CD4-positive, alpha-beta T cell treated with Interleukin-6 for 4 hours (primary cell): Measurements from ENCODE around the gene CELF1.
"Not testable (repeated sequence)": the region's sequence is repeated elsewhere in the genome, so short reads cannot be mapped to it uniquely, and the experiment has no call there.

Experiments
- DNase-seq: peaks from one replicate; pipeline ENCODE4 v3.0.0-alpha.2; 2020; ENCODE audit warnings: mixed read lengths

CELF1 gene

DNA sequence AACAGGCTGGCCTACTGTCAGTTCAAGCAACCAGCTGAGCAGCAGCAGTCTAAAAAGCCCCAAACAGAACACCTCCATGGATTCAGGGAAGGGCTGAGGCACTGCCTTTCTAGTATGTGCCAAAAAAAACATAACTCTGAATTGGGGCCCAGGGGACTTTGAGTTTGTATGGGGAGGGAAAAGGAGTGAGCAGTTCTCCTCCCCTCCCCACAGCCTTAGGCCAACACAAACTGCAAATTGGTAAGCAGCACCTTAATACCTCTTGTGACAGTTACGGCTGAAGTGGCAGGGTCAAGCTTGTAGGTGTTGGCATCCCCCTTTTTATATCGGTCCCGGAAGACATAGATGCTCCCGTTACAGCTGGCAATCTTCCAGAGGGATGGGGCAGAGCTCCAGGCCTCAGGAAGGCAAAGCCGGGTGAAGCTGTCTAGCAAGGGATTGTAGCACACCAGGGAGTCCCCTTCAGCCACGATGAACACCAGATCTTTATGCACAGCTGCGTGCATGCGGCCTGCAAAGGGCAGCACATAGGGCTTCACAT is 19.9 kb upstream of the CELF1 start:
- DNase-seq: no peak

DNA sequence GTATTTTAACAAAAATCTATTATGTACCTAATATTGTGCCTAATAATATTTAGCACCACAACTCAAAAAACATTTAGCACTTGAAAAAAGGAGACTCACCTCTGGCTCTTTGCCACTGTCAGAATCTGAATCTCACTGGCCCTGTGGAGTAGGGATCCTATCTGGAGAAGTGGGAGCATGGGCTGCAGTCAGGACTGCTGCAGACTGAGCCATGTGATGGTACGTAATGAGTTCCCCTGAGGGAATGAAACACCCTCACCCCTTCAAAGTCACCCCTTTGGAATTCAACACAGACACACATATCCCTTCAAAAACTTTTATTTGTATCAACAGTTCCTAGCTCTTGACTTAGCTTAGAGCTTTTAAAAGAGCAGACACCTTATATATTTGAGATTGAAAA is 19.0 kb upstream of the CELF1 start:
- no peak for DNase-seq

DNA sequence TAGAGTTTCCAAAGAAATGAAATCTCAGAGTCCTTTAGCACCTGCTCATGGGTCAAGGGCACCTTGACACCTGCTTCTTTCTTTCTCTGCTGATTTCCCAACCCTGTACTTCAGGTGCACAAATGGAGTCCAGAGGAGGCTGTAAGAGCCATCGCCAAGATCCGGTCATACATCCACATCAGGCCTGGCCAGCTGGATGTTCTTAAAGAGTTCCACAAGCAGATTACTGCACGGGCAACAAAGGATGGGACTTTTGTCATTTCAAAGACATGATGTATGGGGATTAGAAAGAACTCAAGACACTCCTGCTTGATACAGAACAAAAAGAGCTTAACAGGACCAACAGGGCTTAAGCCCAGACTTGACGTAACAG is 18.4 kb upstream of the CELF1 start:
- no peak for DNase-seq

GRCh38 chr11:47570651-47571356 is 17.9 kb upstream of the CELF1 start:
- DNase-seq: no peak

DNA sequence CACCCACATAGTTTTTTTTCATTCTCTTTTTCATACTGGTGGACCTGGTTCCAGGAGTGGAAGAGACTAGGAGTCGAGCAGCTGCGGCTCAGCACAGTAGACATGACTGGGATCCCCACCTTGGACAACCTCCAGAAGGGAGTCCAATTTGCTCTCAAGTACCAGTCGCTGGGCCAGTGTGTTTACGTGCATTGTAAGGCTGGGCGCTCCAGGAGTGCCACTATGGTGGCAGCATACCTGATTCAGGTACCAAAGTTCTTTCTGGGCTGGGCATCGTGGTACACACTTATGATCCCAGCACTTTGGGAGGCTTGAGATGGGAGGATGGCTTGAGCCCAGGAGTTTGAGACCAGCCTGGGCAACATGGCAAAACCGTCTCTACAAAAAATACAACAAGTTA is 16.7 kb upstream of the CELF1 start:
- no peak for DNase-seq

DNA sequence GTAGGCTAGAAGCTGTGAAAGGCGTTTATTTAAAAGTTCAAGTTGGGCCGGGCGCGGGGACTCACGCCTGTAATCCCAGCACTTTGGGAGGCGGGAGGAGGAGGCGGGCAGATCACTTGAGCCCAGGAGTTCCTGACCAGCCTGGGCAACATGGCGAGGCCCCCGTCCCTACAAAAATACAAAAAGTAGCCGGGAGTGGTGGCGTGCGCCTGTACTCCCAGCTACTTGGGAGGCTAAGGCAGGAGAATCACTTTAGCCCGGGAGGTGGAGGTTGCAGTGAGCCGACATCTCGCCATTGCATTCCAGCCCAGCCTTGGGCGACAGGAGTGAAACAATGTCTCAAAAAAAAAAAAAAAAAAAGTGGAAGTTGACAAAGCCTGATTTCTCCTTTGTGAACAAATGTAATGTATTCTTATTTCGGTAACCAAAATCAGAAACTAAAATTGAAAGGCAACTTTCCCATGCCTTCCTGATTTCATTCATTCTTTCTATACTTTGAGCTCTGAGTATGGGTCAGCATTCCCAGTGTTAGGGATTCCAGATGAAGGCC is 13.3 kb upstream of the CELF1 start:
- no peak for DNase-seq

- peak; percentile 73 for DNase-seq
Observed at GRCh38 chr11:47565340-47566148, 12.6 kb upstream of the CELF1 start, which contains the start of gene PTPMT1. TSS of gene PTPMT1 (plus strand) at chr11:47565599. CDS start at chr11:47565623, 24 bp downstream.

DNA sequence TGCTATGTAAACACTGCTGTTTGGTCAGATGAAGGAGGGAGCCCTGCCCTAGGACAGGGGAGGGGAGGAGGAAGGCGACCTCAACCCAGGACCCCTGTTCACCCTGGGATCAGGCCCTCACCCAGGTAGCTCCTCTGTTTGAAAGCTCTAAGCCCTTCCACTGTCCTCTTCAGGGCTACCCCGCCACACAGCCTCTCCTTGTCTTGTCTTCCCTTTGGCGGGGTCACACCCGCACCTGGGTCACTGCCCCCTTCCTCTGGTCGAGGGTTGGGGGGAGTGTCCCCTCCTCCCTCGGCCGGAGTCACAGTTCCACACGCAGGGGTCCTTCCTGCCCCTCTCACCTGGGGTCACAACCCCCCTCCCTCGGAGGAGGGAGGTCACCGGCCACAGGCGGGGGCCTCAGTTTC is 12.0 kb upstream of the CELF1 start:
- DNase-seq: peak; percentile 6

GRCh38 chr11:47564366-47564765 is 11.4 kb upstream of the CELF1 start:
- DNase-seq: not testable (repeated sequence)

DNA sequence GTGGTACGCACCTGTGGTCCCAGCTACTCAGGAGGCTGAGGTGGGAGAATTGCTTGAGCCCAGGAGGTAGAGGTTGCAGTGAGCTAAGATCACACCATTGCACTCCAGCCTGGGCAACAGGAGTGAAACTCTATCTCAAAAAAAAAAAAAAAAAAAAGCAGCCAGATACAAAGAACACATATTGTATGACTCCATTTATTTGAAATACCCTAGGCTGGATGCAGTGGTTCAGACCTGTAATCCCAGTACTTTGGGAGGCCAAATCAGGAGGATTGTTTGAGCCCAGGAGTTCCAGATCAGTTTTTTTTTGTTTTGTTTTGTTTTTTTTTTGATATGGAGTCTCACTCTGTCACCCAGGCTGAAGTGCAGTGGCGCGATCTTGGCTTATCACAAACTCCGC is 9.5 kb upstream of the CELF1 start:
- not testable (repeated sequence) for DNase-seq

- DNase-seq: no peak
Observed at GRCh38 chr11:47560426-47560825, 7.5 kb upstream of the CELF1 start.

GRCh38 chr11:47558695-47559094 is 5.8 kb upstream of the CELF1 start:
- DNase-seq: no peak

DNA sequence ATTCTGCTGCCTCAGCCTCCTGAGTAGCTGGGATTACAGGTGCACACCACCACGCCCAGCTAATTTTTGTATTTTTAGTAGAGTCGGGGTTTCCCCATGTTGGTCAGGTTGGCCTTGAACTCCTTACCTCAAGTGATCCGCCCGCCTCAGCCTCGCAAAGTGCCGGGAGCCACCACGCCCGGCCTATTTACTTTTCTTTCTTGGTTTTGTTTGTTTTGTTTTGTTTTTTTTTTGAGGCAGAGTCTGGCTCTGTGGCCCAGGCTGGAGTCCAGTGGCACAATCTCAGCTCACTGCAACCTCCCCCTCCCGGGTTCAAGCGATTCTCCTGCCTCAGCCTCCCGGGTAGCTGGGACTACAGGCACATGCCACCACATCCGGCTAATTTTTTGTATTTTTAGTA is 4.1 kb upstream of the CELF1 start:
- not testable (repeated sequence) for DNase-seq

DNA sequence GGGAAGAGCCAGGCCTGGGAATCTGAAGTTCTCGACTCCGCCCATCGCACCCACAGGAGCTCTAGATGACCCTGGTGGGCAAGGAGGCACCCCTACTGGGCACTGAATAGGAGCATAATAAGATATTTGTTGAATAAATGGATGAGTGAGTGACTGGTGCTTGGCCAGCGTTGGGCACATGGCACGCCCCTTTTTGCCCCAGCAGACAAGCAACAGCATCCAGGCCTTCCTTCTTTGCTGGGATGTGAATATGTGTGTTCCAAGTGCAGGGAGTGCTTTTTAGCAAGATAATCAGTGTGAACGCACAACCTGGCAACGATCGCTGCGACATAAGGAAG is 443 bp upstream of the CELF1 start:
- no peak for DNase-seq

- DNase-seq: no peak
Observed at GRCh38 chr11:47552056-47552565, 821 bp downstream of the CELF1 start.

- no peak for DNase-seq
Observed at GRCh38 chr11:47551086-47551485, 1.8 kb downstream of the CELF1 start.

GRCh38 chr11:47550288-47551047 is 2.5 kb downstream of the CELF1 start:
- DNase-seq: no peak

DNA sequence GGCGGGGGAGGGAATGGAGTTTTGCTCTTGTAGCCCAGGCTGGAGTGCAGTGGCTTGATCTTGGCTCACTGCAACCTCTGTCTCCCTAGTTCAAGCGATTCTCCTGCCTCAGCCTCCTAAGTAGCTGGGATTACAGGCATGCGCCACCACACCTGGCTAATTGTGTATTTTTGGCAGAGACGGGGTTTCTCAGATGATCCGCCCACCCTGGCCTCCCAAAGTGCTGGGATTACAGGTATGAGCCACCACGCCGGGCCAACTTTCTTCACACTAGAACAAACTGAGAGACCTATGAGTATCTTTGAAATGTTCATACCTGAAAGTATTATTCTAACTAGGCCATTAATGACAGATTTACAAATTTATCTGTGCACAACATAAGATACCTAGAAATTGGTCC is 6.7 kb downstream of the CELF1 start:
- not testable (repeated sequence) for DNase-seq

DNA sequence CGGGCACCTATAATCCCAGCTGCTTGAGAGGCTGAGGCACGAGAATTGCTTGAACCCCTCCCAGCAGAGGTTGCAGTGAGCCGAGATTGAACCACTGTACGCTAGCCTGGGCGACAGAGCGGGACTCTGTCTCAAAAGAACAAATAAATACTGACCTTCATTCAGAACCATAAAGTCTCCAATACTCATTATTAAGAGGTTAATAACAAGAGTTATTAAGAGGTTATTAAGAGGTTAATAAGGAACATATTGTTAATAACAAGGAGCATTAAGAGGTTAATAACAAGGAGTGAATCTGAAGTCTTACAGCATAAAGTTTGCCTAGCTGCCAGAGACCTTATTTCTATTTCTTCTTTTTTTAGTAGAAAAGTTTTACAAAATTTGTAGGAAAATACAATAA is 7.6 kb downstream of the CELF1 start:
- DNase-seq: no peak

DNA sequence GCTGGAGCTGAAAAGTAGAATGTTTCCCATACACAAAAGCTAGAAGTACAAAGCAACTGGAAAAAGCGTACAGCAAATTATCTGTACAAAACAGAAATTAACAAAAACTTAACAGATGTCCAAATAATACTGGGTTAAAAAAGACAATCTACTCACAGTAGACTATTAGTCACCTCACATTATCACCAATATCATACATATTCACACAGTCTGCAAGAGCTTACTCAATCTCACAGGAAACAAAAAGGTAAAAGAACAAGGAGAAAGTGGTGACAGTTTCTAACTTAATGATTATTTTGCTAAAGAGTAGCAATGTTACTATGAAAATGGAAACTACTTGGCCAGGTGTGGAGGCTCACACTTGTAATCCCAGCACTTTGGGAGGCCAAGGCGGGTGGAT is 11.9 kb downstream of the CELF1 start:
- no peak for DNase-seq

DNA sequence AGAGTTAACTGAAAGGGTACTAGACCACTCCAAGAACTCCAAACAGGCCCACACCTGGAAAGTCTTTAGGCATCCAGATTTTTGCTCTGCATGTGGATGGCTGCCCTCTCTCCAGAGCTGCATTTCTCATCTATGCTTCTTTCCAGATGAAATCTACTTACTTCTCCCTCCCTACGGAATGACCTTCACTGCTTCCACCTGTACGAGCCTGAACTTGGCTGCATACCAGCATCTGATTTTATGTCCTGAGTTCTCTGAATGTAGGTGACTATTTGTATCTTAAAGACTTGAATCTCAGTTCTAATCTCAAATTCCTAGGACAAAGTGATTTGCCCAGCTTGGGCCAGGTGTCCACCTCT is 13.3 kb downstream of the CELF1 start:
- no peak for DNase-seq

- no peak for DNase-seq
Observed at GRCh38 chr11:47538741-47539565, 14.0 kb downstream of the CELF1 start.
